Lung (tissue), 12 donors: ENCODE results near the gene C9orf50. TPM values are rescaled to one million over a fixed set of nuclear protein-coding genes. Genes with fewer than 3 reads are reported as not detected.
"Not testable (repeated sequence)": the region's sequence is repeated elsewhere in the genome, so short reads cannot be mapped to it uniquely, and the experiment has no call there.

ENCODE experiments used
- ATAC-seq: fragments of 200-7000 bp; cut with Tn5 transposase; one replicate; pipeline ENCODE4 v1.9.1; 2020; ENCODE audit warnings: moderate number of reproducible peaks; ENCODE audit not compliant: insufficient read depth, low FRiP score
- DNase-seq, 3 donors: peaks; one replicate each; pipeline ENCODE4 v3.0.0-alpha.2; 2013 to 2017
- H3K27ac ChIP-seq, 2 donors: one replicate each; pipeline ENCODE4 v1.5.1; 2013; ENCODE audit warnings: mild to moderate bottlenecking in 2 of 2, moderate library complexity in 2 of 2, control low read depth in 1 of 2, inconsistent platforms in 1 of 2, low read depth in 1 of 2, low read length in 1 of 2
- H3K27me3 ChIP-seq, 3 donors: one replicate each; pipeline ENCODE4 v1.5.1; 2013; ENCODE audit warnings: low read length in 2 of 3; ENCODE audit not compliant: control insufficient read depth in 3 of 3, insufficient read depth in 3 of 3
- H3K36me3 ChIP-seq, 4 donors: one replicate each; pipeline ENCODE4 v1.5.1; 2013; ENCODE audit warnings: low read length in 4 of 4, mild to moderate bottlenecking in 1 of 4, moderate library complexity in 1 of 4; ENCODE audit not compliant: control insufficient read depth in 4 of 4, insufficient read depth in 4 of 4
- H3K4me1 ChIP-seq, 5 donors: one replicate each; pipeline ENCODE4 v1.5.1; 2013; ENCODE audit warnings: low read length in 5 of 5, mild to moderate bottlenecking in 2 of 5, moderate library complexity in 1 of 5; ENCODE audit not compliant: control insufficient read depth in 5 of 5, insufficient read depth in 5 of 5
- H3K4me3 ChIP-seq: one replicate; pipeline ENCODE4 v1.5.1; 2013; ENCODE audit warnings: mild to moderate bottlenecking, control low read depth, moderate library complexity
- H3K9ac ChIP-seq, 2 donors: one replicate each; pipeline ENCODE4 v1.5.1; 2013; ENCODE audit warnings: low read length in 2 of 2, control low read depth in 1 of 2; ENCODE audit not compliant: insufficient read depth in 1 of 2
- H3K9me3 ChIP-seq, 4 donors: one replicate each; pipeline ENCODE4 v1.5.1; 2013; ENCODE audit warnings: low read length in 3 of 4, mild to moderate bottlenecking in 1 of 4, moderate library complexity in 1 of 4; ENCODE audit not compliant: control insufficient read depth in 4 of 4, insufficient read depth in 3 of 4
- CTCF ChIP-seq: IDR thresholded peaks from 2 replicates; pipeline ENCODE4 v1.5.1; 2012; ENCODE audit warnings: mild to moderate bottlenecking; ENCODE audit errors: control extremely low read depth, extremely low read depth
- WGBS, 2 donors: extraction: QIAGEN DNeasy Blood & Tissue Kit; methylation state at CpG; one replicate each; pipeline ENCODE4 v1.1.7; 2013; 5-methylcytosine and 5-hydroxymethylcytosine counted together
- polyA plus RNA-seq, 2 donors: library from polyadenylated mRNA; stranded (reverse); fragments of 200-250 nt; gene quantifications; one replicate each; pipeline ENCODE4 v1.2.1, GENCODE V29; 2013
- total RNA-seq, 2 donors: library from RNA; depleted of rRNA in 1 of 2; stranded (reverse); fragments of >200 nt in 1 of 2; gene quantifications; one replicate each; pipeline ENCODE4 v1.2.1, GENCODE V29; 2014 to 2021
- donor health status: control.
- donor health status: control.
- donor health status: Bipolar disorder and iron deficiency.
- donor health status: healthy.
- donor health status: DM: yes; HTN: yes; CAD: no.

The C9orf50 gene
- total and polyA plus RNA-seq, 4 donors: 0.15 to 0.28 TPM; not detected in 2

- Histone ChIP-seq H3K36me3 (peaks cover 7 to 43% (median 26%) of the 10 kb centered on the region in 4 donors), H3K4me1 (peaks cover 5 to 20% (median 12%) of the 10 kb centered on the region in 5 donors), H3K27me3 (no peaks in the 10 kb centered on the region), H3K4me3 (no peak overlapping the region), H3K9ac (no peak overlapping the region), H3K27ac (no peak overlapping the region), H3K9me3 (no peaks in the 10 kb centered on the region)
- no peak for DNase-seq
- no peak for ATAC-seq
- WGBS, 2 donors: 93 to 96% methylated on average over 17 of the region's 17 CpGs
- TF ChIP-seq CTCF: no peak
Observed at GRCh38 chr9:129639034-129639630, 18.2 kb upstream of the C9orf50 start.

- 71 to 79% methylated on average over 29 of the region's 29 CpGs for WGBS, 2 donors
Observed at GRCh38 chr9:129637673-129638439, 17.0 kb upstream of the C9orf50 start.

GRCh38 chr9:129637102-129637501 lies 16.2 kb upstream of the C9orf50 start:
- Histone ChIP-seq H3K36me3 (peaks cover 7 to 57% (median 30%) of the 10 kb centered on the region in 4 donors), H3K27ac (no peak overlapping the region)

More at GRCh38 chr9:129637673-129638439, 17.0 kb upstream of the C9orf50 start:
- H3K4me3 ChIP-seq: no peak overlapping the region
- H3K36me3 ChIP-seq: peaks cover 7 to 53% (median 30%) of the 10 kb centered on the region in 4 donors
- H3K4me1 ChIP-seq: peaks cover 5 to 20% (median 12%) of the 10 kb centered on the region in 5 donors
- no peak overlapping the region for H3K27ac ChIP-seq
- DNase-seq (no peak), ATAC-seq (no peak)
- no peak for TF ChIP-seq CTCF
- no peak overlapping the region for H3K9ac ChIP-seq
- H3K27me3 ChIP-seq: no peaks in the 10 kb centered on the region
- H3K9me3 ChIP-seq: no peaks in the 10 kb centered on the region

GRCh38 chr9:129636343-129636742 lies 15.4 kb upstream of the C9orf50 start:
- WGBS, 2 donors: 90 to 91% methylated on average over 10 of the region's 10 CpGs
- H3K27ac ChIP-seq, H3K4me3 ChIP-seq, H3K9me3 ChIP-seq, H3K27me3 ChIP-seq, DNase-seq, H3K9ac ChIP-seq, ATAC-seq: not testable (repeated sequence)
- Histone ChIP-seq H3K36me3 (peaks cover 7 to 62% (median 30%) of the 10 kb centered on the region in 4 donors), H3K4me1 (peaks cover 5 to 17% (median 13%) of the 10 kb centered on the region in 5 donors)

More at GRCh38 chr9:129637102-129637501, 16.2 kb upstream of the C9orf50 start:
- no peak for ATAC-seq
- H3K4me1 ChIP-seq: peaks cover 5 to 20% (median 12%) of the 10 kb centered on the region in 5 donors
- no peak for TF ChIP-seq CTCF
- H3K4me3 ChIP-seq: no peak overlapping the region
- no peak overlapping the region for H3K9ac ChIP-seq
- H3K27me3 ChIP-seq: no peaks in the 10 kb centered on the region
- no peaks in the 10 kb centered on the region for H3K9me3 ChIP-seq
- no peak for DNase-seq
- 25 to 50% methylated on average over 9 of the region's 9 CpGs for WGBS, 2 donors
